Measurements from ENCODE around the gene FSTL1. TPM values are rescaled to one million over a fixed set of nuclear protein-coding genes. Genes with fewer than 3 reads are reported as not detected.

FSTL1 gene
- total RNA-seq, 2 experiments from 2014 or later: 0.03 TPM; not detected in 1

DNA sequence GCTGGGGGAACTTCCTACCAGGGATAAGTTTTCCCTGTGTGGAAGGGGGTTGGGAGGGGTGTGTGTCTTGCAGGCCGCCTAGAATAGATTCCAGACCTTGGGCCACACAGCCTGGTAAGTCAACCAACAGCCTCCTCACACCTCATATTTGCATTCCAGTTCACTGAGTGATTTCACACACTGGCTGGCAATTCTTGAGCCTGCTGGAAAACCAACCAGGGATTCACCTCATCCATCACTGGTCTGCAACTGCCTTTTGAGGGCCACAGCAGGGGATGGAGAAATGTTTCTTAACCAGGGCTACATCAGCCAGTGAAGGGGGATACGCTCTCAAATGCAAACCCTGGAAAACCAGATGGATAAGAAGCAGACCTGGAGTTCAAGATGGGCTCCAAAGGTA, 2.0 kb downstream of the FSTL1 start:
- H3K4me1 Mint-ChIP-seq (ENCODE audit: low read depth): peaks cover 15% of the 10 kb centered on the region
- peaks cover under 1% of the 10 kb centered on the region for H3K9me3 Mint-ChIP-seq
- peaks cover 73% of the 10 kb centered on the region for H3K27me3 Mint-ChIP-seq
- H3K36me3 ChIP-seq (ENCODE audit: insufficient read depth, low read length): no peaks in the 10 kb centered on the region
- POLR2A ChIA-PET: no interaction called here
- ATAC-seq (ENCODE audit: poor library complexity) (no peak), DNase-seq (no peak)
- no peak overlapping the region for H3K4me3 Mint-ChIP-seq
- no peak overlapping the region for H3K27ac ChIP-seq (ENCODE audit: low read depth in 1 of 2, low read length in 2 of 2)
- no peak overlapping the region for H3K27ac Mint-ChIP-seq
- peaks cover 0 to 3% of the 10 kb centered on the region in 2 experiments for H3K9me3 ChIP-seq (ENCODE audit: control insufficient read depth in 1 of 2, insufficient read depth in 1 of 2, low read length in 2 of 2)
- TF ChIP-seq, protein P1, sequence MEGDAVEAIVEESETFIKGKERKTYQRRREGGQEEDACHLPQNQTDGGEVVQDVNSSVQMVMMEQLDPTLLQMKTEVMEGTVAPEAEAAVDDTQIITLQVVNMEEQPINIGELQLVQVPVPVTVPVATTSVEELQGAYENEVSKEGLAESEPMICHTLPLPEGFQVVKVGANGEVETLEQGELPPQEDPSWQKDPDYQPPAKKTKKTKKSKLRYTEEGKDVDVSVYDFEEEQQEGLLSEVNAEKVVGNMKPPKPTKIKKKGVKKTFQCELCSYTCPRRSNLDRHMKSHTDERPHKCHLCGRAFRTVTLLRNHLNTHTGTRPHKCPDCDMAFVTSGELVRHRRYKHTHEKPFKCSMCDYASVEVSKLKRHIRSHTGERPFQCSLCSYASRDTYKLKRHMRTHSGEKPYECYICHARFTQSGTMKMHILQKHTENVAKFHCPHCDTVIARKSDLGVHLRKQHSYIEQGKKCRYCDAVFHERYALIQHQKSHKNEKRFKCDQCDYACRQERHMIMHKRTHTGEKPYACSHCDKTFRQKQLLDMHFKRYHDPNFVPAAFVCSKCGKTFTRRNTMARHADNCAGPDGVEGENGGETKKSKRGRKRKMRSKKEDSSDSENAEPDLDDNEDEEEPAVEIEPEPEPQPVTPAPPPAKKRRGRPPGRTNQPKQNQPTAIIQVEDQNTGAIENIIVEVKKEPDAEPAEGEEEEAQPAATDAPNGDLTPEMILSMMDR (IDR thresholded peaks at IDR 0.05): no peak
- peaks cover 4% of the 10 kb centered on the region for H3K4me1 ChIP-seq (ENCODE audit: insufficient read depth, low read length)
- H3K4me3 ChIP-seq (ENCODE audit: low read length): no peak overlapping the region
- CTCF ChIA-PET: no interaction called here
- peaks cover 28 to 62% of the 10 kb centered on the region in 2 experiments for H3K27me3 ChIP-seq (ENCODE audit: control insufficient read depth in 1 of 2, insufficient read depth in 2 of 2, low read length in 2 of 2)
- intact Hi-C loops (cut with DNase I, micrococcal nuclease): no loop called here
- no peaks in the 10 kb centered on the region for H3K36me3 Mint-ChIP-seq (ENCODE audit: low read depth)

GRCh38 chr3:120446891-120447668, 3.7 kb downstream of the FSTL1 start:
- Mint-ChIP-seq H3K36me3 (ENCODE audit: low read depth) (no peaks in the 10 kb centered on the region), H3K4me3 (no peak overlapping the region), H3K27me3 (peaks cover 61% of the 10 kb centered on the region), H3K27ac (no peak overlapping the region), H3K4me1 (ENCODE audit: low read depth) (peaks cover 15% of the 10 kb centered on the region), H3K9me3 (no peaks in the 10 kb centered on the region)
- CTCF ChIA-PET: no interaction called here
- no peak overlapping the region for H3K27ac ChIP-seq (ENCODE audit: low read depth in 1 of 2, low read length in 2 of 2)
- H3K4me3 ChIP-seq (ENCODE audit: low read length): no peak overlapping the region
- ATAC-seq (ENCODE audit: poor library complexity) (no peak), DNase-seq (no peak)
- intact Hi-C loops (cut with DNase I, micrococcal nuclease): no loop called here
- no peaks in the 10 kb centered on the region for H3K9me3 ChIP-seq (ENCODE audit: control insufficient read depth in 1 of 2, insufficient read depth in 1 of 2, low read length in 2 of 2)
- no peaks in the 10 kb centered on the region for H3K36me3 ChIP-seq (ENCODE audit: insufficient read depth, low read length)
- POLR2A ChIA-PET: no interaction called here
- peaks cover 23 to 49% of the 10 kb centered on the region in 2 experiments for H3K27me3 ChIP-seq (ENCODE audit: control insufficient read depth in 1 of 2, insufficient read depth in 2 of 2, low read length in 2 of 2)
- TF ChIP-seq, protein P1 (IDR thresholded peaks at IDR 0.05): no peak
- peaks cover 4% of the 10 kb centered on the region for H3K4me1 ChIP-seq (ENCODE audit: insufficient read depth, low read length)

- H3K4me3 Mint-ChIP-seq: no peak overlapping the region
- Histone ChIP-seq H3K27me3 (ENCODE audit: control insufficient read depth in 1 of 2, insufficient read depth in 2 of 2, low read length in 2 of 2) (peaks cover 23 to 41% of the 10 kb centered on the region in 2 experiments), H3K4me3 (ENCODE audit: low read length) (no peak overlapping the region), H3K36me3 (ENCODE audit: insufficient read depth, low read length) (no peaks in the 10 kb centered on the region), H3K9me3 (ENCODE audit: control insufficient read depth in 1 of 2, insufficient read depth in 1 of 2, low read length in 2 of 2) (no peaks in the 10 kb centered on the region), H3K4me1 (ENCODE audit: insufficient read depth, low read length) (peaks cover 4% of the 10 kb centered on the region), H3K27ac (ENCODE audit: low read depth in 1 of 2, low read length in 2 of 2) (no peak overlapping the region)
- no peak overlapping the region for H3K27ac Mint-ChIP-seq
- intact Hi-C loops (cut with DNase I, micrococcal nuclease): no loop called here
- H3K9me3 Mint-ChIP-seq: no peaks in the 10 kb centered on the region
- DNase-seq: no peak
- peaks cover 9% of the 10 kb centered on the region for H3K4me1 Mint-ChIP-seq (ENCODE audit: low read depth)
- H3K27me3 Mint-ChIP-seq: peaks cover 54% of the 10 kb centered on the region
- H3K36me3 Mint-ChIP-seq (ENCODE audit: low read depth): no peaks in the 10 kb centered on the region
- POLR2A ChIA-PET: no interaction called here
- TF ChIP-seq, protein P1 (IDR thresholded peaks at IDR 0.05): no peak
- CTCF ChIA-PET: no interaction called here
- ATAC-seq (ENCODE audit: poor library complexity): no peak
Measured at GRCh38 chr3:120445654-120446053, 5.1 kb downstream of the FSTL1 start.
